SH-SY5Y (cell line): Measurements from ENCODE around the gene ADGRG3.

Experiments used
- GATA2 ChIP-seq: IDR thresholded peaks from 2 replicates; pipeline ENCODE4 v1.6.1; 2011; ENCODE audit warnings: mild to moderate bottlenecking, low read depth, low read length
- GATA3 ChIP-seq: IDR thresholded peaks from 2 replicates; pipeline ENCODE4 v1.6.1; 2011; ENCODE audit warnings: low read depth, mild to moderate bottlenecking, low read length, moderate library complexity

GRCh38 chr16:57619606-57620334, 48.3 kb upstream of the ADGRG3 start:
- TF ChIP-seq GATA3, result no peak
- TF ChIP-seq GATA2, result no peak
